K562 (cell line): Measurements from ENCODE around the gene RPL36AL. TPM values are rescaled to one million over a fixed set of nuclear protein-coding genes. Genes with fewer than 3 reads are reported as not detected.

Experiments
- CBX2 ChIP-seq: fragments of 200-600 bp; sonication (generic); IDR thresholded peaks from one replicate; pipeline ENCODE4 v1.6.1; 2012; ENCODE audit warnings: mild to moderate bottlenecking, low read length, inconsistent platforms; ENCODE audit not compliant: insufficient read depth, poor library complexity, severe bottlenecking
- CCNT2 ChIP-seq: IDR thresholded peaks from 2 replicates; pipeline ENCODE4 v1.6.1; 2011; ENCODE audit warnings: borderline replicate concordance, low read depth, mild to moderate bottlenecking, moderate library complexity, mixed read lengths, low read length; ENCODE audit not compliant: insufficient read length; ENCODE audit errors: extremely low read depth
- DACH1 ChIP-seq: fragments of 450-650 bp; IDR thresholded peaks from 2 replicates; pipeline ENCODE4 v1.6.1; 2018; ENCODE audit not compliant: partially characterized antibody
- GTF2E2 ChIP-seq: fragments of 200-800 bp; sonication (Bioruptor generic); IDR thresholded peaks from 2 replicates; pipeline ENCODE4 v1.6.1; 2016; ENCODE audit warnings: missing genetic modification characterization, missing compliant biosample characterization
- RAD51 ChIP-seq: fragments of 450-650 bp; IDR thresholded peaks from 2 replicates; pipeline ENCODE4 v1.7.1; 2016; ENCODE audit warnings: low read depth, mild to moderate bottlenecking, borderline replicate concordance
- RBM22 ChIP-seq: fragments of 200-400 bp; formaldehyde crosslinking; IDR thresholded peaks from 2 replicates; pipeline ENCODE4 v1.6.1; 2018; ENCODE audit warnings: low read length, low read depth; ENCODE audit not compliant: poor library complexity, severe bottlenecking
- TCF7 ChIP-seq: sonication (generic); IDR thresholded peaks from 2 replicates; pipeline ENCODE4 v1.6.1; 2016; ENCODE audit warnings: antibody characterized with exemption, borderline replicate concordance
- ZNF12 ChIP-seq: sonication (generic); formaldehyde crosslinking; IDR thresholded peaks from 2 replicates; pipeline ENCODE4 v1.4.0; 2020; ENCODE audit warnings: mild to moderate bottlenecking, missing genetic modification reagents
- ZNF134 ChIP-seq: fragments of 250-450 bp; sonication (Bioruptor Pico); conservative IDR thresholded peaks from 2 replicates; pipeline ENCODE4 v1.4.0; 2020
- ZNF551 ChIP-seq: fragments of 250-450 bp; sonication (Bioruptor Pico); IDR thresholded peaks from 2 replicates; pipeline ENCODE4 v1.5.0; 2021; ENCODE audit warnings: mild to moderate bottlenecking, moderate library complexity
- polyA plus RNA-seq, 8 experiments: library from polyadenylated mRNA; depleted of rRNA in 4 of 8; stranded (reverse) in 5 of 8; unstranded in 3 of 8; fragments of >200 nt; fragmentation: Nextera tagmentation in 2 of 8; fragmentation: Illumina TruSeq in 1 of 8; extraction: Ambion mirVana in 2 of 8; extraction: Trizol in 1 of 8; gene quantifications; 2 replicates each; pipeline versions ENCODE4 v1.2.1 to v1.2.3, GENCODE V29; 2011 to 2014; ENCODE audit warnings: inconsistent platforms in 1 of 8, missing spikeins in 1 of 8
- total RNA-seq, 7 experiments: library from RNA; depleted of rRNA in 6 of 7; stranded (reverse); fragments of >200 nt in 6 of 7; fragmentation: Illumina TruSeq in 2 of 7; extraction: Trizol in 2 of 7; gene quantifications; 2 replicates each; pipeline versions ENCODE4 v1.2.1 to v1.2.3, GENCODE V29; 2011 to 2021; ENCODE audit warnings: low replicate concordance in 1 of 7
- TF ChIP-seq, protein P1 (sequence below): fragments of 150-350 bp; conservative IDR thresholded peaks from 2 replicates; pipeline ENCODE4 v1.6.1; 2014; ENCODE audit warnings: low read length
- TF ChIP-seq, protein P2 (sequence below): sonication (generic); formaldehyde crosslinking; IDR thresholded peaks from 2 replicates; pipeline ENCODE4 v1.8.0; 2022; ENCODE audit warnings: missing genetic modification reagents, mild to moderate bottlenecking, moderate library complexity, borderline replicate concordance
- TF ChIP-seq, protein P3 (sequence below): fragments of 250-450 bp; sonication (Bioruptor Pico); IDR thresholded peaks from 2 replicates; pipeline ENCODE4 v1.6.1; 2021; ENCODE audit warnings: mild to moderate bottlenecking
- TF ChIP-seq, protein P4 (sequence below): fragments of 250-450 bp; sonication (Bioruptor Pico); IDR thresholded peaks from 2 replicates; pipeline ENCODE4 v1.8.0; 2021; ENCODE audit warnings: moderate library complexity, mild to moderate bottlenecking, inconsistent platforms
- TF ChIP-seq, protein P5 (sequence below): fragments of 250-450 bp; sonication (Bioruptor Pico); IDR thresholded peaks from 2 replicates; pipeline ENCODE4 v1.4.0; 2020; ENCODE audit warnings: mild to moderate bottlenecking, moderate library complexity

RPL36AL gene
- total and polyA plus RNA-seq, 9 of the 15 experiments (the other 6 are each of a cell fraction or from before 2014, with no cell fraction given) = 146 to 674 (median 360) TPM

DNA sequence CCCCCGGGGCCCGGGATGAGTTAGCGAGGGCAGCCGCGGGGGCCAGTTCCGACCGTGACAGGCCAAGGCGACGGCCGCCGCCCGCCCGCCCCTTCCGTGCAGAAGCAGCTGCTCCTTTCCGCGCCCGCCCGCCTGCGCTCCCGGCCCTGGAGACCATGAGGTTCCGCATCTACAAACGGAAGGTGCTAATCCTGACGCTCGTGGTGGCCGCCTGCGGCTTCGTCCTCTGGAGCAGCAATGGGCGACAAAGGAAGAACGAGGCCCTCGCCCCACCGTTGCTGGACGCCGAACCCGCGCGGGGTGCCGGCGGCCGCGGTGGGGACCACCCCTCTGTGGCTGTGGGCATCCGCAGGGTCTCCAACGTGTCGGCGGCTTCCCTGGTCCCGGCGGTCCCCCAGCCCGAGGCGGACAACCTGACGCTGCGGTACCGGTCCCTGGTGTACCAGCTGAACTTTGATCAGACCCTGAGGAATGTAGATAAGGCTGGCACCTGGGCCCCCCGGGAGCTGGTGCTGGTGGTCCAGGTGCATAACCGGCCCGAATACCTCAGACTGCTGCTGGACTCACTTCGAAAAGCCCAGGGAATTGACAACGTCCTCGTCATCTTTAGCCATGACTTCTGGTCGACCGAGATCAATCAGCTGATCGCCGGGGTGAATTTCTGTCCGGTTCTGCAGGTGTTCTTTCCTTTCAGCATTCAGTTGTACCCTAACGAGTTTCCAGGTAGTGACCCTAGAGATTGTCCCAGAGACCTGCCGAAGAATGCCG is 872 bp upstream of the RPL36AL start (continued):
- TF ChIP-seq, protein P1, sequence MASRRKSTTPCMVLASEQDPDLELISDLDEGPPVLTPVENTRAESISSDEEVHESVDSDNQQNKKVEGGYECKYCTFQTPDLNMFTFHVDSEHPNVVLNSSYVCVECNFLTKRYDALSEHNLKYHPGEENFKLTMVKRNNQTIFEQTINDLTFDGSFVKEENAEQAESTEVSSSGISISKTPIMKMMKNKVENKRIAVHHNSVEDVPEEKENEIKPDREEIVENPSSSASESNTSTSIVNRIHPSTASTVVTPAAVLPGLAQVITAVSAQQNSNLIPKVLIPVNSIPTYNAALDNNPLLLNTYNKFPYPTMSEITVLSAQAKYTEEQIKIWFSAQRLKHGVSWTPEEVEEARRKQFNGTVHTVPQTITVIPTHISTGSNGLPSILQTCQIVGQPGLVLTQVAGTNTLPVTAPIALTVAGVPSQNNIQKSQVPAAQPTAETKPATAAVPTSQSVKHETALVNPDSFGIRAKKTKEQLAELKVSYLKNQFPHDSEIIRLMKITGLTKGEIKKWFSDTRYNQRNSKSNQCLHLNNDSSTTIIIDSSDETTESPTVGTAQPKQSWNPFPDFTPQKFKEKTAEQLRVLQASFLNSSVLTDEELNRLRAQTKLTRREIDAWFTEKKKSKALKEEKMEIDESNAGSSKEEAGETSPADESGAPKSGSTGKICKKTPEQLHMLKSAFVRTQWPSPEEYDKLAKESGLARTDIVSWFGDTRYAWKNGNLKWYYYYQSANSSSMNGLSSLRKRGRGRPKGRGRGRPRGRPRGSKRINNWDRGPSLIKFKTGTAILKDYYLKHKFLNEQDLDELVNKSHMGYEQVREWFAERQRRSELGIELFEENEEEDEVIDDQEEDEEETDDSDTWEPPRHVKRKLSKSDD = no peak
- TF ChIP-seq RBM22 (peak; percentile 12), RAD51 (no peak), DACH1 (peak; percentile 76), ZNF12 (no peak; the same call in 1 of the 2 replicates), ZNF134 (no peak), CCNT2 (peak; percentile 13), ZNF551 (CRISPR knock-in tag) (no peak), TCF7 (no peak), CBX2 (no peak), GTF2E2 (tag) (no peak)
- TF ChIP-seq, protein P2, sequence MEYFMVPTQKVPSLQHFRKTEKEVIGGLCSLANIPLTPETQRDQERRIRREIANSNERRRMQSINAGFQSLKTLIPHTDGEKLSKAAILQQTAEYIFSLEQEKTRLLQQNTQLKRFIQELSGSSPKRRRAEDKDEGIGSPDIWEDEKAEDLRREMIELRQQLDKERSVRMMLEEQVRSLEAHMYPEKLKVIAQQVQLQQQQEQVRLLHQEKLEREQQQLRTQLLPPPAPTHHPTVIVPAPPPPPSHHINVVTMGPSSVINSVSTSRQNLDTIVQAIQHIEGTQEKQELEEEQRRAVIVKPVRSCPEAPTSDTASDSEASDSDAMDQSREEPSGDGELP (CRISPR knock-in tag) = peak; percentile 37
- TF ChIP-seq, protein P3, sequence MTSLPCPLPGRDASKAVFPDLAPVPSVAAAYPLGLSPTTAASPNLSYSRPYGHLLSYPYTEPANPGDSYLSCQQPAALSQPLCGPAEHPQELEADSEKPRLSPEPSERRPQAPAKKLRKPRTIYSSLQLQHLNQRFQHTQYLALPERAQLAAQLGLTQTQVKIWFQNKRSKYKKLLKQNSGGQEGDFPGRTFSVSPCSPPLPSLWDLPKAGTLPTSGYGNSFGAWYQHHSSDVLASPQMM (CRISPR knock-in tag) = no peak
- TF ChIP-seq, protein P4, sequence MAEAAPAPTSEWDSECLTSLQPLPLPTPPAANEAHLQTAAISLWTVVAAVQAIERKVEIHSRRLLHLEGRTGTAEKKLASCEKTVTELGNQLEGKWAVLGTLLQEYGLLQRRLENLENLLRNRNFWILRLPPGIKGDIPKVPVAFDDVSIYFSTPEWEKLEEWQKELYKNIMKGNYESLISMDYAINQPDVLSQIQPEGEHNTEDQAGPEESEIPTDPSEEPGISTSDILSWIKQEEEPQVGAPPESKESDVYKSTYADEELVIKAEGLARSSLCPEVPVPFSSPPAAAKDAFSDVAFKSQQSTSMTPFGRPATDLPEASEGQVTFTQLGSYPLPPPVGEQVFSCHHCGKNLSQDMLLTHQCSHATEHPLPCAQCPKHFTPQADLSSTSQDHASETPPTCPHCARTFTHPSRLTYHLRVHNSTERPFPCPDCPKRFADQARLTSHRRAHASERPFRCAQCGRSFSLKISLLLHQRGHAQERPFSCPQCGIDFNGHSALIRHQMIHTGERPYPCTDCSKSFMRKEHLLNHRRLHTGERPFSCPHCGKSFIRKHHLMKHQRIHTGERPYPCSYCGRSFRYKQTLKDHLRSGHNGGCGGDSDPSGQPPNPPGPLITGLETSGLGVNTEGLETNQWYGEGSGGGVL (CRISPR knock-in tag) = no peak
- TF ChIP-seq, protein P5, sequence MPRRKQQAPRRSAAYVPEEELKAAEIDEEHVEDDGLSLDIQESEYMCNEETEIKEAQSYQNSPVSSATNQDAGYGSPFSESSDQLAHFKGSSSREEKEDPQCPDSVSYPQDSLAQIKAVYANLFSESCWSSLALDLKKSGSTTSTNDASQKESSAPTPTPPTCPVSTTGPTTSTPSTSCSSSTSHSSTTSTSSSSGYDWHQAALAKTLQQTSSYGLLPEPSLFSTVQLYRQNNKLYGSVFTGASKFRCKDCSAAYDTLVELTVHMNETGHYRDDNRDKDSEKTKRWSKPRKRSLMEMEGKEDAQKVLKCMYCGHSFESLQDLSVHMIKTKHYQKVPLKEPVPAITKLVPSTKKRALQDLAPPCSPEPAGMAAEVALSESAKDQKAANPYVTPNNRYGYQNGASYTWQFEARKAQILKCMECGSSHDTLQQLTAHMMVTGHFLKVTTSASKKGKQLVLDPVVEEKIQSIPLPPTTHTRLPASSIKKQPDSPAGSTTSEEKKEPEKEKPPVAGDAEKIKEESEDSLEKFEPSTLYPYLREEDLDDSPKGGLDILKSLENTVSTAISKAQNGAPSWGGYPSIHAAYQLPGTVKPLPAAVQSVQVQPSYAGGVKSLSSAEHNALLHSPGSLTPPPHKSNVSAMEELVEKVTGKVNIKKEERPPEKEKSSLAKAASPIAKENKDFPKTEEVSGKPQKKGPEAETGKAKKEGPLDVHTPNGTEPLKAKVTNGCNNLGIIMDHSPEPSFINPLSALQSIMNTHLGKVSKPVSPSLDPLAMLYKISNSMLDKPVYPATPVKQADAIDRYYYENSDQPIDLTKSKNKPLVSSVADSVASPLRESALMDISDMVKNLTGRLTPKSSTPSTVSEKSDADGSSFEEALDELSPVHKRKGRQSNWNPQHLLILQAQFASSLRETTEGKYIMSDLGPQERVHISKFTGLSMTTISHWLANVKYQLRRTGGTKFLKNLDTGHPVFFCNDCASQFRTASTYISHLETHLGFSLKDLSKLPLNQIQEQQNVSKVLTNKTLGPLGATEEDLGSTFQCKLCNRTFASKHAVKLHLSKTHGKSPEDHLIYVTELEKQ (CRISPR knock-in tag) = no peak
